Parathyroid adenoma (tissue), 2 donors: Measurements from ENCODE around the gene MACROH2A1.

ENCODE experiments used
- H2AFZ ChIP-seq: fragments of 300-600 bp; sonication (generic); one replicate; pipeline ENCODE4 v1.7.0; 2017; ENCODE audit warnings: antibody characterized with exemption, mild to moderate bottlenecking
- H3K27ac ChIP-seq: fragments of 300-600 bp; sonication (generic); one replicate; pipeline ENCODE4 v1.7.0; 2017
- H3K27me3 ChIP-seq: fragments of 300-600 bp; sonication (generic); one replicate; pipeline ENCODE4 v1.7.0; 2017; ENCODE audit warnings: low read length; ENCODE audit not compliant: control insufficient read depth, insufficient read depth
- H3K36me3 ChIP-seq: fragments of 300-600 bp; sonication (generic); one replicate; pipeline ENCODE4 v1.7.0; 2017; ENCODE audit warnings: low read length; ENCODE audit not compliant: control insufficient read depth, insufficient read depth
- H3K4me1 ChIP-seq: fragments of 300-600 bp; sonication (generic); one replicate; pipeline ENCODE4 v1.7.0; 2017; ENCODE audit warnings: control low read depth
- H3K4me2 ChIP-seq: fragments of 300-600 bp; sonication (generic); one replicate; pipeline ENCODE4 v1.7.0; 2017; ENCODE audit warnings: low read length
- H3K4me3 ChIP-seq: fragments of 300-600 bp; sonication (generic); one replicate; pipeline ENCODE4 v1.7.0; 2017; ENCODE audit warnings: low read depth, low read length
- H3K79me2 ChIP-seq: fragments of 300-600 bp; sonication (generic); one replicate; pipeline ENCODE4 v1.7.0; 2017; ENCODE audit warnings: control low read depth
- H3K9ac ChIP-seq: fragments of 300-600 bp; sonication (generic); one replicate; pipeline ENCODE4 v1.7.0; 2017; ENCODE audit warnings: mild to moderate bottlenecking
- H3K9me3 ChIP-seq: fragments of 300-600 bp; sonication (generic); one replicate; pipeline ENCODE4 v1.7.0; 2017; ENCODE audit warnings: low read length; ENCODE audit not compliant: control insufficient read depth
- TF ChIP-seq, protein P1 (sequence below): fragments of 300-600 bp; sonication (generic); IDR thresholded peaks from one replicate; pipeline ENCODE4 v1.7.0; 2017; ENCODE audit warnings: antibody characterized with exemption, mild to moderate bottlenecking
- donor health status: primary hyperparathyroidism.

The MACROH2A1 gene

DNA sequence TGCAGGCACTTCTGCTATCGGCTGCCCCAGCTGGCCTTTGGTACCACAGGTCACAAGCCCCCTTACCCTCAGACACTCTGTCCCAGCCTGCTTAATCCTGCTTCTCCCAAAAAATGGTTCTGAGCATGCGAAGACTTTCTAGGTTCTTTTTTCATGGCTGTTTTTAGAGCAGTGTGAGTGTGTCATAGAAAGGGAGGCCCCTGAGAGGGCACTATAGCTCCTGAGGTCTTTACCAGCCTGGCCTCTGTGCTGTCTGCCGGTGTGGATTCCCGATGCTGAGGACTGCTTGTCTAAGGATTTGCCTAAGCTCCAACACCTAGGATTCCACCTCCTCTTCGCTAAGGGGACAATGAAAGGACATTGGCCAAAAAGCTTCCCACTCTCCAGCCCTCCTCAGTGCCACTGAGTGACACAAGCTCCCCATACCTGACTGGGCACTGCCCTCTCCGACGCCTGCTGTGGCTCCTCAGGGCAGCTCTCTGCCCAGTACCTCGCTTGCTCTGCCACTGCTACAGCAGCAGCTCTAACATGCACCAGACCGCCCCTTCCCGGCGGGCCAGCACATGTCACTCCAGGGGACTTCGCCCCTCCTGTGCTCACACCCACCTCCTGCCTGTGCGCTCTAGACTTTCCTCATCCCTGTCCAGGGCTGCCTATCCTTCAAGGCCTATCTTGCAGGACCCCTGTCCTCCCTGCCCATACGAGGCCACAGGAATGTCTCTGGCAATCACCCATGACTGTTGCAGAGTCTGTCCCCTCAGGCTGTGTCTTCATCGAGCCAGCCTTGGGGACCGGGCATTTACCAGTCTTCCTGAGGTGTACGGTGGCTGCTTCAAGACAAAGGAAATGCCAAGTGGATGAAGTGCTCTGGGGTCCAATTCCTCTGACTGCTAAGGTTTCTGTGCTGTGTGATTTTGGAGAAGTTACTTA lies 21.0 kb downstream of the MACROH2A1 start:
- H3K9ac ChIP-seq = no peak overlapping the region
- no peak overlapping the region for H3K4me2 ChIP-seq
- no peaks in the 10 kb centered on the region for H3K9me3 ChIP-seq
- no peaks in the 10 kb centered on the region for H3K36me3 ChIP-seq
- H2AFZ ChIP-seq = no peak overlapping the region
- H3K27ac ChIP-seq = no peak overlapping the region
- no peak overlapping the region for H3K4me3 ChIP-seq
- H3K4me1 ChIP-seq = no peaks in the 10 kb centered on the region
- H3K79me2 ChIP-seq = peaks cover 40% of the 10 kb centered on the region
- TF ChIP-seq, protein P1, sequence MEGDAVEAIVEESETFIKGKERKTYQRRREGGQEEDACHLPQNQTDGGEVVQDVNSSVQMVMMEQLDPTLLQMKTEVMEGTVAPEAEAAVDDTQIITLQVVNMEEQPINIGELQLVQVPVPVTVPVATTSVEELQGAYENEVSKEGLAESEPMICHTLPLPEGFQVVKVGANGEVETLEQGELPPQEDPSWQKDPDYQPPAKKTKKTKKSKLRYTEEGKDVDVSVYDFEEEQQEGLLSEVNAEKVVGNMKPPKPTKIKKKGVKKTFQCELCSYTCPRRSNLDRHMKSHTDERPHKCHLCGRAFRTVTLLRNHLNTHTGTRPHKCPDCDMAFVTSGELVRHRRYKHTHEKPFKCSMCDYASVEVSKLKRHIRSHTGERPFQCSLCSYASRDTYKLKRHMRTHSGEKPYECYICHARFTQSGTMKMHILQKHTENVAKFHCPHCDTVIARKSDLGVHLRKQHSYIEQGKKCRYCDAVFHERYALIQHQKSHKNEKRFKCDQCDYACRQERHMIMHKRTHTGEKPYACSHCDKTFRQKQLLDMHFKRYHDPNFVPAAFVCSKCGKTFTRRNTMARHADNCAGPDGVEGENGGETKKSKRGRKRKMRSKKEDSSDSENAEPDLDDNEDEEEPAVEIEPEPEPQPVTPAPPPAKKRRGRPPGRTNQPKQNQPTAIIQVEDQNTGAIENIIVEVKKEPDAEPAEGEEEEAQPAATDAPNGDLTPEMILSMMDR = no peak
- no peaks in the 10 kb centered on the region for H3K27me3 ChIP-seq

DNA sequence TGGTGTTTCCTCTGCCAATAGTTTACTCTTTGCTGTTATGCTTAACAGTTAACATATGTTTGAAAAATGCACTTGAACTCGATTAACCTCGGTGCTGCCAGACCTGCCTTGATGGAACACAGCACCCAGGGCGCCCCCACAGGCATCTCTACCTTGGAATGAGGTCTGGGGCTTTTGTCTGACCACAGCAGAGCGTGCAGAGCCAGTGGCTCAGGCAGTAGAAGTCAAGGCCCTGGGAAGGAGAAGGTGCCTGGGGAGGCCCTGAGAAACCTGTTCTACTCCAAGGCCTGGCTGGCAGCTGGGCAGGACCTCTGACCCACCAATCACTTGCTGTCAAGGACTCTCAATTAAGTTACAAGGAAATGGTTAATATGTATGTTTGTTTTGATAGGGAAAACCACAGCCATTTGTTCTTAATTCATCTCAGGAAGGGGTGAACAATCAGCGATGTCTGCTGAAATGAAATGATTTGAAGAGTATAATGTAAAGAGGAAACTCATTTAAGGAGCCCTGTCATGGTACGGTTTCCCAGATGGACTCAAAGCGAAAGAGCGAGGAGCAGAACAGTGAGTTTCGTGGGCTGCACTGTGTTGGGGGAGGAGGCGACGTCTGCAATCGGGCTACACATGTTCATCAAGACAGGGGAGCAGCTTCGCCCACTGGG lies 21.9 kb downstream of the MACROH2A1 start:
- TF ChIP-seq, protein P1 = no peak
- peaks cover 45% of the 10 kb centered on the region for H3K79me2 ChIP-seq
- H3K27ac ChIP-seq = no peak overlapping the region
- H3K27me3 ChIP-seq = no peaks in the 10 kb centered on the region
- H3K36me3 ChIP-seq = no peaks in the 10 kb centered on the region
- H3K9me3 ChIP-seq = no peaks in the 10 kb centered on the region
- no peak overlapping the region for H3K4me3 ChIP-seq
- H2AFZ ChIP-seq = no peak overlapping the region
- no peak overlapping the region for H3K4me2 ChIP-seq
- peaks cover 4% of the 10 kb centered on the region for H3K4me1 ChIP-seq
- no peak overlapping the region for H3K9ac ChIP-seq

DNA sequence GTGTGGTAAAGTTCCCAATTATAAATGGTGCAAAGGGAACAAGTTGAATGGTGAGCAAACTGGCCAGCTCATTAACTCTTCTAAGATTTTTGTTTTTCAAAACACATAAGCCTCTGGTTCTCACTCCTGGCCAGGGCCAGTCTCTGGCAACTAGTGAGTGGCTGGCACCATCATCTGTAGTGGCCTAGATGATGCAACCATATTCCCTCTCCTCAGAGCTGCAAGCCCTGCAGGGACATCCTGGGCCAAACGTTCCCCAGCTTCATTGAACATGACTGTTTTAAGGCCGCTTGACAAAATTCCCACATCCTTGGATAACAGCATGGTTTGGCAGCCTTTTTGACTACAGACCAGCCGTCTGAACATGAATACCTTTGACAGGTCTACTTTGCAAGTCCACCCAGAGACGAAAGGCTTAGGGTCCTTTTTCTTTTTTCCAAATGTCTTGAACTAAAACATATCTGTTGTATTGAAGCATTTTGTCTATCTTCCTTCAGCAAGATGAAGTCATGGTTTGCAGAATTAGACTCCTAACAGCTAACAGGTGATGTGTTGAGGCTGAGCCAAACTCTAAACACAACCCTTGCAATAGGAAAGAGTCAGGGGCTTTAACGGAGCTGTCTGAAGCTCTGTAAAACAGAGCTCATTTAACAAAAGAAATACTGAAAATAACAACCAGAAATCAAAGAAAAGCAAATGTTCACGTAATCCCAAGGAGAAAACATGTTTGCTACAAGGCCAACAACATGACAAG lies 23.8 kb downstream of the MACROH2A1 start:
- peaks cover 40% of the 10 kb centered on the region for H3K79me2 ChIP-seq
- H3K27me3 ChIP-seq = no peaks in the 10 kb centered on the region
- no peak overlapping the region for H3K9ac ChIP-seq
- no peaks in the 10 kb centered on the region for H3K36me3 ChIP-seq
- no peak overlapping the region for H2AFZ ChIP-seq
- H3K4me1 ChIP-seq = peaks cover 4% of the 10 kb centered on the region
- H3K4me2 ChIP-seq = no peak overlapping the region
- H3K4me3 ChIP-seq = no peak overlapping the region
- TF ChIP-seq, protein P1 = no peak
- H3K27ac ChIP-seq = no peak overlapping the region
- no peaks in the 10 kb centered on the region for H3K9me3 ChIP-seq

DNA sequence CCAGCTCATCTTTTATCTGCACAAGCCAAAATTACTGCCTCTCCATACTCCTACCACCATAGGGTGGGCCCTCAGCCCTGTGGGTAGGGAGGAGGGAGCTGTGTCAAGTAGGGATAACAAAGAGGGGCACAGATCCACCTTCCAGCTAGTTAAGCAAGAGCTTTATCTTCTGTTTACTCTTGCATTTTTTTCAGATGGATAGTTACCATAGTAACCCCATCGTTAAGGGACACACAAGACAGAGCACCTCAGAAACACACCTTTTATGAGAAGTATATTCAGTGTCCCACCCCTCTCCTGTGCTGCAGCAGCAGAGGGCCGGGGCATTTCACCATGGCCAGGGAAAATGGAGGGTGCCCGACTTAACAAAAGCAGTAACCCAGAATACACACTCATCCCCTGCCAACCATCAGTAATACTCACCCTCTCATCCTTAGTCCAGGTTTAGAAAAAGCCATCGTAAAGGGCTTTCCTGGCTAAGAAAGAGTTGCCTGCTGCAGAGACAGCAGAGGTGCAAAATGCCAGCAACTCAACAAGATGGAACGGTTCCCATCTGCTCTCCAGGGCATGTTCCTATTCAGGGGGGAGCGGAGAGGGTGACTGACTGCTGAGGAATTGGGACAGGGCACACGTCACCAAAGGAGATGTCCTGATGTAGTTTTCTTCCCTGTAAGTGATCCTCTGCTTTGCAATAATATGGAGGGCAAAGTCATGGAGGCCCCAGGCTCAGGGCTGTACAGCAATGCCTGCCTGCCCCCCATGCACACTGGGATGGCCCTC lies 25.1 kb downstream of the MACROH2A1 start:
- no peak overlapping the region for H3K27ac ChIP-seq
- H3K4me1 ChIP-seq = peaks cover 4% of the 10 kb centered on the region
- no peaks in the 10 kb centered on the region for H3K27me3 ChIP-seq
- H3K79me2 ChIP-seq = peaks cover 31% of the 10 kb centered on the region
- no peak overlapping the region for H3K4me2 ChIP-seq
- TF ChIP-seq, protein P1 = no peak
- no peaks in the 10 kb centered on the region for H3K36me3 ChIP-seq
- no peaks in the 10 kb centered on the region for H3K9me3 ChIP-seq
- no peak overlapping the region for H3K9ac ChIP-seq
- no peak overlapping the region for H3K4me3 ChIP-seq
- no peak overlapping the region for H2AFZ ChIP-seq
